PC-3 (cell line): ENCODE measurements around the gene CADM4. TPM values are rescaled to one million over a fixed set of nuclear protein-coding genes. Genes with fewer than 3 reads are reported as not detected.

ENCODE experiments used
- ATAC-seq: fragments of 200-7000 bp; cut with Tn5 transposase; 2 replicates; pipeline ENCODE4 v1.9.1; 2020; ENCODE audit warnings: mild to moderate bottlenecking, moderate library complexity
- BruUV-seq: library from RNA; stranded (reverse); fragments of 400-500 nt; replicated peaks from 2 replicates; lab custom pipeline; 2021; lab: Mats Ljungman, UMichigan
- CTCF ChIA-PET: fragments of 300-600 bp; sonication (Branson Sonifier 250); formaldehyde crosslinking; loops from one replicate; lab custom pipeline; 2022; ENCODE audit warnings: antibody characterized with exemption; lab: Charles Lee
- POLR2A ChIA-PET: fragments of 300-600 bp; sonication (Branson Sonifier 250); formaldehyde crosslinking; loops from one replicate; lab custom pipeline; 2022; ENCODE audit warnings: antibody characterized with exemption; ENCODE audit not compliant: unreplicated experiment; lab: Charles Lee
- DNase-seq: peaks from one replicate; pipeline ENCODE4 v3.0.0-alpha.2; 2015
- H2AFZ ChIP-seq: fragments of 300-600 bp; sonication (generic); 2 replicates; pipeline ENCODE4 v1.6.0; 2016; ENCODE audit warnings: antibody characterized with exemption, low read length
- H3F3A ChIP-seq: fragments of 300-600 bp; sonication (generic); one replicate; pipeline ENCODE4 v1.6.0; 2017; ENCODE audit warnings: antibody characterized with exemption, low read length, control low read depth, mild to moderate bottlenecking; ENCODE audit not compliant: unreplicated experiment
- H3K27ac ChIP-seq: fragments of 300-600 bp; sonication (generic); 2 replicates; pipeline ENCODE4 v1.5.1; 2016; ENCODE audit warnings: mild to moderate bottlenecking, low read length
- H3K27me3 ChIP-seq: fragments of 300-600 bp; sonication (generic); 2 replicates; pipeline ENCODE4 v1.6.1; 2016; ENCODE audit warnings: low read length, mixed read lengths
- H3K36me3 ChIP-seq: fragments of 300-600 bp; sonication (generic); 2 replicates; pipeline ENCODE4 v1.6.1; 2016; ENCODE audit warnings: low read depth, mixed run types, low read length, mixed read lengths
- H3K4me1 ChIP-seq: fragments of 300-600 bp; sonication (generic); 2 replicates; pipeline ENCODE4 v1.5.1; 2016; ENCODE audit warnings: low read length; ENCODE audit not compliant: insufficient read depth
- H3K4me2 ChIP-seq: fragments of 300-600 bp; sonication (generic); 2 replicates; pipeline ENCODE4 v1.6.0; 2016; ENCODE audit warnings: low read length
- H3K4me3 ChIP-seq: fragments of 300-600 bp; sonication (generic); 2 replicates; pipeline ENCODE4 v1.5.1; 2016; ENCODE audit warnings: mild to moderate bottlenecking, low read length, mixed read lengths
- H3K79me2 ChIP-seq: fragments of 300-600 bp; sonication (generic); 2 replicates; pipeline ENCODE4 v1.6.1; 2017; ENCODE audit warnings: low read length, mixed read lengths
- H3K9ac ChIP-seq: fragments of 300-600 bp; sonication (generic); 2 replicates; pipeline ENCODE4 v1.6.0; 2016; ENCODE audit warnings: mild to moderate bottlenecking, low read length
- H3K9me2 ChIP-seq: fragments of 300-600 bp; sonication (generic); replicated peaks from 2 replicates; pipeline ENCODE4 v1.6.1; 2016; ENCODE audit warnings: mixed run types, low read length, mixed read lengths
- H3K9me3 ChIP-seq: fragments of 300-600 bp; sonication (generic); 2 replicates; pipeline ENCODE4 v1.6.1; 2016; ENCODE audit warnings: low read length, mixed read lengths
- H4K20me1 ChIP-seq: fragments of 300-600 bp; sonication (generic); 2 replicates; pipeline ENCODE4 v1.6.1; 2016; ENCODE audit warnings: low read length, mixed read lengths
- CTCF ChIP-seq: fragments of 300-600 bp; sonication (generic); conservative IDR thresholded peaks from 2 replicates; pipeline ENCODE4 v1.5.1; 2017; ENCODE audit warnings: antibody characterized with exemption, low read depth, mild to moderate bottlenecking, low read length
- EZH2 ChIP-seq: fragments of 300-600 bp; sonication (generic); IDR thresholded peaks from one replicate; pipeline ENCODE4 v1.6.1; 2017; ENCODE audit warnings: antibody characterized with exemption, mild to moderate bottlenecking, low read length; ENCODE audit not compliant: unreplicated experiment
- EZH2phosphoT487 ChIP-seq: fragments of 300-600 bp; sonication (generic); IDR thresholded peaks from 2 replicates; pipeline ENCODE4 v1.6.1; 2018; ENCODE audit warnings: mild to moderate bottlenecking, antibody characterized with exemption, low read length, borderline replicate concordance
- intact Hi-C: fragments of 100-400 bp; cut with micrococcal nuclease; formaldehyde crosslinking; loops from 2 replicates; pipeline ENCODE4 v1.9.0; 2023
- total RNA-seq: library from RNA; depleted of rRNA; stranded (reverse); fragments of >200 nt; gene quantifications from 2 replicates; pipeline ENCODE4 v1.2.3, GENCODE V29; 2014

The CADM4 gene
- total RNA-seq, 1 experiment from 2014 or later: 13.7 TPM

- Histone ChIP-seq H3K27ac (peak within 1 kb of the TSS; percentile 80), H3K9ac (peak within 1 kb of the TSS; percentile 86), H3K9me3 (no peaks in the 10 kb centered on the region), H3F3A (no peaks in the 10 kb centered on the region), H3K4me1 (peaks cover 14% of the 10 kb centered on the region), H3K27me3 (no peaks in the 10 kb centered on the region), H3K9me2 (no peaks in the 10 kb centered on the region), H3K4me3 (peak within 1 kb of the TSS; percentile 78), H3K79me2 (peaks cover 47% of the 10 kb centered on the region), H2AFZ (peak within 1 kb of the TSS; percentile 88), H3K36me3 (no peaks in the 10 kb centered on the region; the same call in 1 of the 2 replicates), H3K4me2 (peak within 1 kb of the TSS; percentile 93), H4K20me1 (no peaks in the 10 kb centered on the region)
- POLR2A ChIA-PET: interaction anchor here (0.5 to 1.1 kb wide), 2 partner anchors 41 to 72 kb away, joined by 3 to 6 read pairs; no protein-coding TSS in a partner anchor
- CTCF ChIA-PET: interaction anchor here (0.5 kb wide), 1 partner anchor 130 kb away, joined by 3 read pairs; no protein-coding TSS in a partner anchor
- BruUV-seq: TSS peak; percentile 64
- DNase-seq: peak; percentile 99
- TF ChIP-seq CTCF (no peak), EZH2phosphoT487 (no peak), EZH2 (no peak)
- intact Hi-C loops: loop anchor here (1.0 to 2.0 kb wide), 2 partner anchors 21 to 61 kb away; partner anchors contain the start of genes PINLYP and XRCC1
- peak; percentile 75 for ATAC-seq
These were observed 43.4 kb downstream of the CADM4 start, which contains the start of the genes IRGQ and ZNF576 for GRCh38 chr19:43595999-43596841. Gene IRGQ (minus strand): TSS chr19:43596134. CDS start chr19:43595338, 796 bp downstream. Gene ZNF576 (plus strand): TSS chr19:43596595. CDS start chr19:43597109, 514 bp downstream.

GRCh38 chr19:43595605-43595998 is 44.0 kb downstream of the CADM4 start:
- Histone ChIP-seq H3K4me2 (peak overlapping the region; percentile 93), H3K27ac (peak overlapping the region; percentile 10; the same call in 1 of the 2 replicates), H3K36me3 (no peaks in the 10 kb centered on the region; the same call in 1 of the 2 replicates), H3K9ac (peak overlapping the region; percentile 81), H3K4me1 (peaks cover 14% of the 10 kb centered on the region), H4K20me1 (no peaks in the 10 kb centered on the region), H3K9me2 (no peaks in the 10 kb centered on the region), H3F3A (no peaks in the 10 kb centered on the region), H3K79me2 (peaks cover 47% of the 10 kb centered on the region), H3K27me3 (no peaks in the 10 kb centered on the region), H2AFZ (peak overlapping the region; percentile 88), H3K9me3 (no peaks in the 10 kb centered on the region), H3K4me3 (peak overlapping the region; percentile 78)
- TF ChIP-seq EZH2 (no peak), EZH2phosphoT487 (no peak), CTCF (no peak)
- DNase-seq (no peak), ATAC-seq (peak; percentile 10; the same call in 1 of the 2 replicates)
- CTCF ChIA-PET: interaction anchor here (0.5 kb wide), 1 partner anchor 131 kb away, joined by 3 read pairs; no protein-coding TSS in a partner anchor
- POLR2A ChIA-PET: interaction anchor here (0.5 to 1.1 kb wide), 2 partner anchors 42 to 73 kb away, joined by 3 to 6 read pairs; no protein-coding TSS in a partner anchor
- intact Hi-C loops: loop anchor here (2.0 kb wide), 1 partner anchor 61 kb away; no protein-coding TSS in a partner anchor
- BruUV-seq: TSS peak; percentile 84
